Activated T-helper 1 cell treated with anti-CD3 and anti-CD28 coated beads, Interleukin-12 subunit alpha, Interleukin-12 subunit beta, Interleukin-2, Interleukin-4 antibody, amounts not matched to agents 30 ng/mL and 10 ng/mL and 1 ng/mL, durations not matched to agents 14 hours and 24 hours and 36 hours (primary cell): Measurements from ENCODE around the gene ZNF879. TPM values are rescaled to one million over a fixed set of nuclear protein-coding genes. Genes with fewer than 3 reads are reported as not detected.

Experiments
- DNase-seq: peaks from one replicate; pipeline ENCODE4 v3.0.0; 2021; ENCODE audit warnings: low spot score
- H3K27ac Mint-ChIP-seq: one replicate; pipeline ENCODE4 v1.8.0; 2021; ENCODE audit warnings: mild to moderate bottlenecking, mixed read lengths
- H3K27me3 Mint-ChIP-seq: one replicate; pipeline ENCODE4 v1.8.0; 2022; ENCODE audit warnings: mild to moderate bottlenecking, moderate library complexity, mixed read lengths; ENCODE audit not compliant: insufficient read depth
- H3K36me3 Mint-ChIP-seq: one replicate; pipeline ENCODE4 v1.8.0; 2021; ENCODE audit warnings: low read depth, mixed read lengths
- H3K4me1 Mint-ChIP-seq: one replicate; pipeline ENCODE4 v1.8.0; 2021; ENCODE audit warnings: low read depth, mixed read lengths
- H3K4me3 Mint-ChIP-seq: one replicate; pipeline ENCODE4 v1.8.0; 2021; ENCODE audit warnings: mild to moderate bottlenecking, moderate library complexity, mixed read lengths
- H3K9me3 Mint-ChIP-seq: one replicate; pipeline ENCODE4 v1.8.0; 2021; ENCODE audit warnings: mixed read lengths
- intact Hi-C: fragments of 100-400 bp; cut with micrococcal nuclease; formaldehyde crosslinking; loops from one replicate; pipeline ENCODE4 v1.15.1; 2024
- total RNA-seq: library from RNA; stranded (reverse); gene quantifications from 2 replicates; pipeline ENCODE4 v1.2.3, GENCODE V29; 2022

Gene ZNF879
- total RNA-seq, 1 donor from 2014 or later: 2.2 TPM

DNA sequence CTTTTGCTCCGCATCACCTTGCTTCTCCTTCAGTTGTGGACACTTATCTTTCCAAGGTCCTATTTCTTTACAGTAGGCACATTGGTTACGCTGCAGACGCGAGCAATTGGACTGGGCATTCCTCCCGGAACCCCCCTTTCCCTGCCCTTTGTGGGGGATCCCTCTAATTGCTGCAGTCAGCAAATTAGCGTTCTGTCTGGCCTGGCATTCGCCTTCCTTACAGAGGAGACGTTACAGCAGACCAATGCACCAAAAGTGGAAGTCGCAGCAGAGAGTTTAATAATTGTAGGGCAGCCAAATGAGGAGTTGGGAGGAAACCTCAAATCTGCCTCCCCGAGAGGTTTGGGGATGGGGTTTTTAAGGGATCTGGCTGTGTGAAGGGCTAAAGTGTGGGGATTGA is 31.3 kb downstream of the ZNF879 start:
- peaks cover 46% of the 10 kb centered on the region for H3K9me3 Mint-ChIP-seq
- no peak overlapping the region for H3K27ac Mint-ChIP-seq
- no peak for DNase-seq
- no peak overlapping the region for H3K4me3 Mint-ChIP-seq
- peaks cover 3% of the 10 kb centered on the region for H3K36me3 Mint-ChIP-seq
- intact Hi-C loops: no loop called here
- H3K27me3 Mint-ChIP-seq: no peaks in the 10 kb centered on the region
- no peaks in the 10 kb centered on the region for H3K4me1 Mint-ChIP-seq

DNA sequence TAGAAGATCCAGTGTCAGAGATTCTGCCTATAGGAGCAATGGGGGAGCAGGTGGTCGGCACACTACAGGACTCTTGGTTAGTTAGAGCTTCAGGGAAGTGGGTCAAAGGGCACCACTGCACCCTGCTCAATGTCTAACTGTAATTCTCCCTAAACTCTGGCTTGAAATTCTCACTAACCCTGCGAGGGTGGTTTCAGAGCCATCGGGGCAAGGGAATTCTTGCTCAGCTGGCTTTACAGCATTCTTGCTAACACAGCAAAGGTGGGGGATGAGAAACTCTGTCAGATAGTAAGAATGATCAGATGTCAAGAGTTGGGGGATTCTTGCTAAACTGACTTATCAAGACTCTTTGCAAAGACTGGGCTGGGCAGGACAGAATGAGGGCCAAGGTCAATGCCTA is 31.8 kb downstream of the ZNF879 start:
- intact Hi-C loops: no loop called here

DNA sequence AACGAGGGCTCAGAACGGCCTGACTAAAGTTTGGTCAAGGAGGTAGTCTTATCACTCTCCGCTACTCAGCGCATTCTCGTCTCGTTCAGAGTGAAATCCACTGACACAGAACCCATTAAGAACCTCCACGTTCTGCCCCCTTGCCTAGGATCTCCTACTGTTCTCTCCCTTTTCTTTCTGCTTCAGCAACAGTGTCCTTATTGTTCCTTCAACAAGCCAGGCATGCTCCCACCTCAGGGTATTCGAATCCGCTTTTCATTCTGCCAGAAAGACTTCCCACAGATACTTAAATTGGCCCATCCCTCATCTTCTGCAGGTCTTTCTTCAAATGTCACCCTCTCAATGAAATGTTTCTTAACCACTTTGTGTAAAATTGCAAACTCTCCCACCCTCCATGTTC is 32.2 kb downstream of the ZNF879 start:
- Mint-ChIP-seq H3K27me3 (no peaks in the 10 kb centered on the region), H3K9me3 (peaks cover 41% of the 10 kb centered on the region), H3K4me3 (no peak overlapping the region), H3K36me3 (peaks cover 5% of the 10 kb centered on the region), H3K27ac (no peak overlapping the region), H3K4me1 (no peaks in the 10 kb centered on the region)
- no peak for DNase-seq
- intact Hi-C loops: no loop called here

More for the DNA sequence above, 31.8 kb downstream of the ZNF879 start:
- no peak for DNase-seq
- H3K27ac Mint-ChIP-seq: no peak overlapping the region
- peaks cover 45% of the 10 kb centered on the region for H3K9me3 Mint-ChIP-seq
- H3K4me3 Mint-ChIP-seq: no peak overlapping the region
- no peaks in the 10 kb centered on the region for H3K4me1 Mint-ChIP-seq
- peaks cover 5% of the 10 kb centered on the region for H3K36me3 Mint-ChIP-seq
- H3K27me3 Mint-ChIP-seq: no peaks in the 10 kb centered on the region

DNA sequence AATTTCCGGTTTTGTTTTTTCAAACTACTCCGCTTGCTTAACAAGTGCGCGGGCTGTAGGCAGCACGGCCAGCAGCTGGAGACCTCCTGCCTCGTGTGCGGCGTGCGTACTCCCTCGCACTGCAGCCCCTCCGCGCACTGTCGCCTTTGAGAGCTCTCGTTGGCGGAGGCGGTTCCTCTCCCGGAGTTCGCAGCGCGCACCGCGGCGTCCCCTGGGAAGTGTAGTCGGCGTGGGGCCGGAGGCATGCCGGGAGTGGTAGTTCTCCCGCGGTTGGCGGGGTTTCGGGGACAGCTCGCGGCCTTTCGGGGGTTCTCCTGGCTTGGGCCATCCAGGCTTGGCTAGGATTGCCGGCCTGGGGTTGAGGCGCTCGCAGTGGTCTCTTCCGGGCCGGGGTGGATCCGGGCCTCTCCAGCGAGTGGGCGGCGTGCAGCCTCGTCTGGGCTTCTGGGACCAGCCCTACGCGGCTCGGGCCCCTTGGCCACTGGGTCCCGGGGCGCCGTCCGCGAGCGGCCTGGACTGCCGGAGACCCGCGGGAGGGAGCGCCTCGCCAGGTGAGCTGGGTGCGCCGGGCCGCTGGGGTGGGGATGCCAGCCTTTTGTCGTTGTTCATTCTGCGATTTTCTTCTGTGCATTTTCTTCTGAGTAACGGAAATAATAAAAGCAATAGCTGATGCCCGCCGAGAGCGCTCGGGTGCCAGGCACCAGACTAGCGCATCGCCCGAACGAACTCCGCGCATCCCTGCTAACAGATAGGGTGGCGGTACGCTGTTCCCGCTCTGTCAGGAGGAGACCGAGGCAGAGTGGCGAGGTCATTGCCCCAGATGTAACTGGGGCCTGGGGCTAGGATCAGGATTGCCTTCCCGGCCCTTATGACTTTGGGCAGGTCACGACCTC is 36.8 kb downstream of the ZNF879 start, which contains the start of gene ZNF354C:
Gene ZNF354C (plus strand): TSS at position 258 of the 893 bp plus-strand sequence. CDS start 1,696 bp downstream, outside the sequence.
- Mint-ChIP-seq H3K36me3 (peaks cover 24% of the 10 kb centered on the region), H3K27me3 (no peaks in the 10 kb centered on the region), H3K4me1 (no peaks in the 10 kb centered on the region), H3K27ac (peak within 1 kb of the TSS; percentile 61), H3K9me3 (peaks cover 58% of the 10 kb centered on the region), H3K4me3 (peak within 1 kb of the TSS; percentile 88)
- intact Hi-C loops: loop anchor here (1.0 to 2.0 kb wide), 4 partner anchors 37 to 434 kb away; partner anchors contain the start of genes CLK4, ZNF354A, ZNF354B and ZNF879
- DNase-seq: peak; percentile 76

DNA sequence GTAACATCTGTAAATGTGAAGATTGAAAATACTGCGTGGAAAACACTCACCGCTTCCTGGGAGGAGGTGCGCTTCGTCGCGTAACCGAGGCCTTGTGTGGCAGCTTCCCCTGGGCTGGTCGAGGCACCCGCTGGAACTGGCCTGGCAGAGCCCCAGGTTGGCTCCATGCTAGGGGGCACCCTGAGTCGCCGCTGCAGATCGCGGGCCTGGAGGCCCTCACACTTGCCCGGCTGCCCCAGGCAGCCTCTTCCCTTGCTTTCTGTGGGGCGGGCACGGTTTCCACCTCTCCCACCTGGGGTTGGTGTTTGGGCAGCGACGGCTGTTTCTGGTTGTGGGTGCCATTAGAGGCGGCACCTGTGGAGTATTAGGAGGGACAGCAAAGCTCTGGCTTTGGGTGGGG is 37.4 kb downstream of the ZNF879 start:
- peak overlapping the region; percentile 88 for H3K4me3 Mint-ChIP-seq
- intact Hi-C loops: loop anchor here (2.0 kb wide), 1 partner anchor 434 kb away; the partner anchor contains the start of gene CLK4

DNA sequence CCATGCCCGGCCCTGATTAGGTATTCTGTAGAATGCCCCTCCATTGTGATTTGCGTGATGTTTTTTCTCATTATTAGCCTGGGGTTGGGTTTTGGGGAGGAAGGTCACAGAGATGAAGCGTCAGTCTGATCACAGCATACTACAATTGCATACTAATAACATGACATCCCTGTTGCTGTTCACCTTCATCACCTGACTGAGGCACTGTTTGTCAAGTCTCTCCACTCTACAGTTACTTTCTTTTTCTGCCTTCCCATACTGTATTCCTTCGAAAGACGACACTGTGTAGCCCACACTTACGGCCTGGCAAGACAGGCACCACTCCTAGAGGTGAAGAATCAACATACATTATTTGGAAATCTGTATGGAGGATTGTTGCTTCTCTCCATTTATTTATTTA is 42.1 kb downstream of the ZNF879 start:
- Mint-ChIP-seq H3K27me3 (no peaks in the 10 kb centered on the region), H3K9me3 (peaks cover 72% of the 10 kb centered on the region), H3K4me3 (no peak overlapping the region), H3K36me3 (peaks cover 39% of the 10 kb centered on the region), H3K27ac (no peak overlapping the region), H3K4me1 (no peaks in the 10 kb centered on the region)
- intact Hi-C loops: no loop called here
- no peak for DNase-seq

More for the DNA sequence above, 37.4 kb downstream of the ZNF879 start:
- Mint-ChIP-seq H3K4me1 (no peaks in the 10 kb centered on the region), H3K27ac (no peak overlapping the region), H3K27me3 (no peaks in the 10 kb centered on the region), H3K36me3 (peaks cover 30% of the 10 kb centered on the region), H3K9me3 (peaks cover 58% of the 10 kb centered on the region)
- DNase-seq: no peak

DNA sequence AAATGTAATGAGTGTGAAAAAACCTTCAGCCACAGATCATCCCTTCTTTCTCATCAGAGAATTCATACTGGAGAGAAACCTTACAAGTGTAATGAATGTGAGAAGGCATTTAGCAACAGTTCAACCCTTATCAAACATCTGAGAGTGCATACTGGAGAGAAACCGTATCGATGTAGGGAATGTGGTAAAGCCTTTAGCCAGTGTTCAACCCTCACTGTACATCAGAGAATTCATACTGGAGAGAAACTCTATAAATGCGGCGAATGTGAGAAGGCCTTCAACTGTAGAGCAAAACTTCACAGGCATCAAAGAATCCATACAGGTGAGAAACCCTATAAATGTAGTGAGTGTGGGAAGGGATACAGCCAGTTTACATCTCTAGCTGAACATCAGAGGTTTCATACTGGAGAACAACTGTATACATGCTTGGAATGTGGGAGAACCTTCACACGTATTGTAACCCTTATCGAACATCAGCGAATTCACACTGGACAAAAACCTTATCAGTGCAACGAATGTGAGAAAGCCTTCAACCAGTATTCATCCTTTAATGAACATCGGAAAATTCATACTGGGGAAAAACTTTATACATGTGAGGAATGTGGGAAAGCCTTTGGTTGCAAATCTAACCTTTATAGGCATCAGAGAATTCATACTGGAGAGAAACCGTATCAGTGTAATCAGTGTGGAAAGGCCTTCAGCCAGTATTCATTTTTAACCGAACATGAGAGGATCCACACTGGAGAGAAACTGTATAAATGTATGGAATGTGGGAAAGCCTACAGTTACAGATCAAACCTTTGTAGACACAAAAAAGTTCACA is 55.8 kb downstream of the ZNF879 start:
- Mint-ChIP-seq H3K4me1 (no peaks in the 10 kb centered on the region), H3K27me3 (no peaks in the 10 kb centered on the region), H3K9me3 (peaks cover 78% of the 10 kb centered on the region), H3K27ac (no peak overlapping the region), H3K36me3 (peaks cover 51% of the 10 kb centered on the region), H3K4me3 (no peak overlapping the region)
- intact Hi-C loops: no loop called here
- no peak for DNase-seq

DNA sequence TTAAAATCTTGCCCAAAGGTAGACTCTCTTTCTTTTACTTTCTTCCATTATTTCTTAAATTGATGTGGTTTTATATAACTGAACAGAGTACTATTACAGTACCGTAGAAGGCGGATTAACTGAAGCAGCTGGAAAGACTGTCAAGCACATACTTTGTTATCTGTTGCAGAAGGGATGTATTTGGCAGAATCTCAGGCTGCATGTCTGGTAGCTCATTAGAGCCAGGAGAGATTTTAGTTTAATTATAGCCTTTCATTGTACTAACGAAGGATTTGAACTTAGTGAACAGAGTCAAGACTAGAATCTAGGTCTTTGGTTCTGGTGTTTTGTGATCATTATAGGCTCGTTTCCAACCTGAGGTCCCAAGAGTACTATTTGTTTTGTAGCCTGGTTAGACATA is 57.1 kb downstream of the ZNF879 start:
- Mint-ChIP-seq H3K4me3 (no peak overlapping the region), H3K36me3 (peaks cover 43% of the 10 kb centered on the region), H3K4me1 (no peaks in the 10 kb centered on the region), H3K27me3 (no peaks in the 10 kb centered on the region), H3K9me3 (peaks cover 80% of the 10 kb centered on the region), H3K27ac (no peak overlapping the region)
- intact Hi-C loops: no loop called here
- no peak for DNase-seq

Other genes starting within 250 kb of the ZNF879 start
- gene ZNF354B, start 163.9 kb upstream of the ZNF879 start, total RNA-seq: 15.2 and 15.3 TPM in 2 replicates
- gene ZFP2, start 127.9 kb upstream of the ZNF879 start, total RNA-seq: 0.07 and 0.41 TPM in 2 replicates
- gene ZNF454, start 82.6 kb upstream of the ZNF879 start, total RNA-seq: not detected in 2 replicates
- not detected in 2 replicates for gene GRM6, start 28.5 kb upstream of the ZNF879 start, total RNA-seq
- gene ZNF354C, start 36.6 kb downstream of the ZNF879 start, total RNA-seq: 3.5 and 4.1 TPM in 2 replicates